ENCODE measurements around the gene BICRA.

The BICRA gene

DNA sequence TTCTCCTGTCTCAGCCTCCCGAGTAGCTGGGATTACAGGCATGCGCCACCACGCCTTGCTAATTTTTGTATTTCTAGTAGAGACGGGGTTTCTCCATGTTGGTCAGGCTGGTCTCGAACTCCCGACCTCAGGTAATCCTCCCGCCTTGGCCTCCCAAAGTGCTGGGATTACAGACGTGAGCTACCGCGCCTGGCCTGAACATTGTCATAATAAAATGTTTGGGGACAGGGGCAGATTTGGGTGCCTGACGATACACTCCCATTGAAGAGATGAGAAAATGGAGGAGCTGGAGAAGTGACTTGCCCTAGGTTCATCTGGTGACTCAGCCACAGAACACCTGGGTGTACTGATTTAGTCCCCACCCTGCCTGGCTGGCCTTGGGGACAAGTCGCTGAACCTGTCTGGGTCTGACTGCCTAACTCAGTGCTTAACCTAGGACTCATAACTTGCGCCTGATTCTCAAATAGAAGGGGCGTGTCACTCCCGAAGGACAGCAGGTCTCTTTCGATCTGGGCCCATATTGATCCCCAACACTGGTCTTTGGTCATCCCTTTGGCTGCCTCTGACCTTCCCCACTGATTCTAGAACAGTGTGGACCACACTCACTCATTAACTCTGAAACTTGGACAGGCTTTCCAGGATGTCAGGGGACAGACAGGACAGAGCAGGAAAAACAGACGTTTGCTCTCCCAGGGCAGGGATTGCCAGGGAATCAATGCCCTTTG, 7.6 kb upstream of the BICRA start:
- no peak for DNase-seq

DNA sequence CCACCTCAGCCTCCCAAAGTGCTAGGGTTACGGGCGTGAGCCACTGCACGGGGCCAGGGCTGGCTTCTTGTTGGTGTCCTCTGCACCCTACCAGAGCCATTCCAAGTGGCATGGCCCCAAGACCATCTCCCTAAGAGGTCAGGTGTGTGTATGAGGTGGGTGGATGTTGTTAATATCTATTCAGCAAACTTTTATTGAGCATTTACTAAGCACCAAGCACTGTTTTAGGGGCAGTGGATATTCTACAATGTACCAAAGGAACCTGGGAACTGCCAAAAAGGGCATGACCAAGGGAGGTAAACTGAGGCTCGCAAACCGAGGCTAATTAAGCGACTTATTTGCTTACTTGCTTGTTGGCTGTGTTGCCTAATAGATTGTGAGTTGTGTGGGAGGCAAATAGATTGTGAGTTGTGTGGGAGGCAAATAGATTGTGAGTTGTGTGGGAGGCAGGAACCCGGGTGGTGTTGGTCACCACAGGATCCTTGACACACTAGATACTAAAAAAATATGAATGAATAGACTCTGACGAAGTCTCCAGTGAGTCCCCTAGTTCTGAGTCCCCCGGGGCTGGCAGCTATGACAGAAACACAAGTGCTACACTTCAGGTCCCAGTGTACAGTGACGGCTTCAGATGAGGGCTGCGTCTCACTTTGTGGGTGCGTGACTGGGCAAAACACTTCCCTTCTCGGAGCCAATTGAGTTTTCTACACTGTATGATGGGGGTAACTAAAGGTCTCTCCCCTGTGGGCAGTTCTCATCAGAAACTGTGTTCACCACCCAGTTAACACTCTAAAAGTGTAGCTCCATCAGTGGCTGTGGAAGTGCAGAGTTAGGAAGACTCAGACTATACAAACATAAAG, 5.0 kb upstream of the BICRA start:
- no peak for DNase-seq

DNA sequence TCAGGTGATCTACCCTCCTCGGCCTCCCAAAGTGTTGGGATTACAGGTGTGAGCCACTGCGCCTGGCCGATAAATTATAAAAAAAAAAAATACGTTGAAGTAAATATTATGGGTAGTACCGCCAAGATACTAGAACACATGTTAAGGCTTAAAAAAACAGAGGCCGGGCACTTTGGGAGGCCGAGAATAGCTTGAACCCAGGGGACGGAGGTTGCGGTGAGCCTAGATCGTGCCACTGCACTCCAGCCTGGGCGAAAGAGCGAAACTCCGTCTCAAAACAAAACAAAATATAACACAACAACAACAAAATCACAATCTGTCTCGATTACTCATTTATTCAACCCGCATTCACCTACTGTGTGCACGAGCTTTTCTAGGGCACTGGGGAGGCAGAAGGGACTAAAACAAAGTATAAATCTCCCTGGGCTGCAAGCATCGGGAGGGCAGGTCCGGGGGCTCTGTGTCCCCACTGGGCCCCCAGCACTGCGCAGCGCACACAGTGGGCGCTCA, 1.3 kb upstream of the BICRA start:
- no peak for DNase-seq

DNA sequence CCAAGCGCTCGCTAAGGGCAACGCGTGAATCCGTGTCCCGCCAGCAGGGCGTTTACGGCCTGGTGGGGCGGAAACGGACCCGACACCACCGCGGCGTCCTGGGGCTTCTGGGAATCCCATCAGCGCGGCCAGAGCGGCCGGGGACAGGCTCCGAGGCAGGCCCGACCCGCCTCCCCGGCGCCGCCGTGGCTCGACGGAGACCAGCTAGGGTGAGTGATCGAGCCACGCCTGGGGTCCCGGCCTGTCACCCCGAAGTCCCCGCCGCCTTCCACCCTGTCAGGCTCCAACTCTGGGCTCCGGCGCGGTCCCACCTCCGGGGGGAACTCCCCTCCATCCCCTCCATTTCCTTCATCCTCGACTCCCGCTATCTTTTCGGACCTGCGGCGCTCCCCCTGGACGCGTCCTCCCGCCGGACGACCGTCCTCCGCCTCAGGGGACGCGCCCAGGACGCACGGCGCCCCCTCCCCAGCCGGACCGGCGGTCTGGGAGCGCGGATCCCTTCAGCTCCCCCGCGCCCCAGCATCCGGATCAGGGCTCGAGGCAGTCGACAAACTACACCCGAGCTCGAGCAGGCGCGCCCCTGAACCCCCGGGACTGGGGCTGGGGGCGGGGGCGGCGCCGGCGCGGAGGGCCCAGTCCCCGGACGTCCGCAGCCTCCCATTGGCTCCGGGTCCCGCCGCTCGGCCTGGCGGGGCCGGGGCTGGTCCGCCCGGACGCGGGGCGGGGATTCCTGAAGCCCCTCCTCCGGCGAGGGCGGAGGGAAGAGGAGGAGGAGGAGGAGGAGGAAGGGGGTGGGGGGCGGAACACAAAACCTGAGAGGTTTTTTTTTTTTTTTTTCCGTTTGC, 638 bp upstream of the BICRA start:
- DNase-seq: peak; percentile 91

DNA sequence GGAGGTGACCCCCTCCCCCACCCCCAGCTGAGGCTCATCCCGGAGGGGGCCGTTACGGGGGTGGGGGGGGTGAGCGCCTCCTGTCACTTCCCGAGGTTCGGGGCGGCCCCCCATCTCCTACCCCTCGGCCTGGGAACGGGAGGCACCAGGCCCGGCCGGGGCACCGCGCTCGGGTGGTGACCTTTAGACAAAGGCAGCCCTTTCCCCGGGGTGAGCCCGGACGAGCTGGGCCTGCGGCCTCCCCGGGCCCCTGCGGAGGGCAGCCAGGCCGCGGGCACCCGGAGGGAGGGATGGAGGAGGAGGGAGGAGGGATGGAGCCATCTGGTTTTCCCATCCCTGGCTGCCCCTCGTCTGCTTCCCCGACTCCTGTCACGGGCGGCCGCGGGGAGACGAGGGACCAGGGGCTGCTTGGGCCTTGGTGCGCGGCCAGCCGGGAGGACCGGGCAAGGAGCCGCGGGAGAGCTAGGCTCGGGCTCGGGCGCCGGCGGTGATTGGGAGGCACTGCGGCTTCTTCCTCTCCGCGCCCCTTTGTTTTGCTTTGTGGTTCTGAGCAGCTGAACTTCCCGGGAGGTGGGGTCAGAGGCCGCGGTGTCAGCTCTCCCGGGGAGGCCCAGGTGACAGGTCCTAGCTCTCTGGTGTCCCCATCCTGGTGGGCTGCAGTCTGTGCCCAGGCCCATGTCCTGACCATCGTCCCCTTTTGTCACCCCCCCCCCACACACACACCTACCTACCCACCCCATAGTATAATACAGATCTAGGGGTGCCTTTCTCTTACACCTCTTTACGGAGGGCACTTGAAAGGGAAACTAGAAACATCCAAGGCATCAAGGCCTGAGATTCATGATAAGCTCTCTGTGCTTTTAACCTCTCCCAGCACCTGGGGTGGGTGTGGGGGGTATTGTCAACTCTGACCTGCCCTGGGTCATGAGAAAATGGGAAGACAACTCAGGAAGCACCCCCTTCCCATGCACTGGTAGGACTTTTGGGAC, 1.3 kb downstream of the BICRA start:
- DNase-seq: no peak

DNA sequence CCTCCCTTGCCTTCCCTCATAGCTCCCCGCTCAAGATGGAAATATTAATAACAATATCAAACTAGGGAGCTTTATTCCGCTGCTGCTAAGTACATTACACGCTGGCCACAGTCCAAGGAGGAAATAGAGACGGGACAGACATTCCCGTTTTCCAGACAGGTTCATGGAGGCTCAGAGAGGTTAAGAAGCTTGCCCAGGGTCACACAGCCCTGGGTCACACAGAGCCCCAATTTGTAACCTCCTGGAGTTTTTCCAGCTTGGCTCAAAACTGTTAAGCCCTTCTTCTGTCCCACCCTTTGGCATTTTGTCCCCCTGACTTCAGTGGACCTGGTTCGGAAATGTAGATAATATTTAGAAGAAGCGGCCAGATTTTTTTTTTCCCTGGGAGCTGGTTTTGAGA, 2.0 kb downstream of the BICRA start:
- no peak for DNase-seq

DNA sequence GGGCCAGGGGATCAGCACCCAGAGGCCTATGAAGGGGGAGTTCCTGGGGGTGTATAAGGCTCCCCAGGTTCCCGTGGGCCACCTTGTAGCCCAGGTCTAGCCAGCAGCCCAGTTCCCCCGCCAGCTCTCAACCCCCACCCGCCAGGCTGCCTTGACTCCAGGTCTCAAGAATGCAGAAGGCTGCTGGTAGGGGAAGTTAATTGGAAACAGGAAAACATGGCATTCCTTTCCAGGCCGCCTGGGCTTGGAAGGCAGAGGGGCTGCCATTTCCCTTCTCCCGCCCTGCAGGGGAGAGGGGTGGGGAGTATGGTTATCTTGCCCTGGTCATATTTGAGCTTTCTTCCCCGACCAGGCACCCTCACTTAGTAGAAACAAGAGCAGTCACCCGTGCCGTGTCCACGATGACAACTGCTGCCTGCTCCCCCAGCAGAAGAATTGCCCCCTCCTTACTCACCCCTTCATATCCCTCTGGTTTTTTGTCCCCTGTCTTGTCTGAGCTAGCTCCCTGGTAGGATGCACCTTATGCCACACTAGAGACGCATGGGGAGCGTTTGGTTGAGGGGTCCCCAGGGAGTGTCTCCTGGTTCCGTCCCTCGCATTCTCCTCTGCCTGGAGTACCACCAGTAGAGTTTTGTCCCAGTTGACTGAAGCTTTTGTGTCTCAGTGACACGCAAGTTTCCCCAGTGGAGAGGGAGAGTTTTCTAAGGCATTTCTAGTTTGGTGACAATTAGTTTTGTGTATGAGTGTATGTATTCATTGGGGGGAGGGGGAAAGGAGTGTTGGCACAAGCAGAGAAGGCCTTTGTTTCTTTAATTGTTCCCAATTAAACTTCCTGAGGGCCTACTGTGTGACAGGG, 4.5 kb downstream of the BICRA start:
- peak; percentile 43 for DNase-seq

DNA sequence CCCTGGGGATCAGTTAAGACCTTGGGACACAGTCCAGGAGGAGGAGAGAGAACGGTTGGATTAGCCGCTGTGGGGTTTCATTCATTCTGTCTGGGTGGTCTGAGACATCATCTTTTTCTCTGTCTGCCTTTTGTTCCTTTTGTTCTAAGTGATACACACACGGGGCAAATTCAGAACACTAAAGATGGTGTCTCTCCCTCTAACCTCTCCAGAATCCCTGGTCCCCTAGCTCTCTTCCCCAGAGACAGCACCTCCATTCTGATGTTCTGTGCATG, 5.0 kb downstream of the BICRA start:
- no peak for DNase-seq

DNA sequence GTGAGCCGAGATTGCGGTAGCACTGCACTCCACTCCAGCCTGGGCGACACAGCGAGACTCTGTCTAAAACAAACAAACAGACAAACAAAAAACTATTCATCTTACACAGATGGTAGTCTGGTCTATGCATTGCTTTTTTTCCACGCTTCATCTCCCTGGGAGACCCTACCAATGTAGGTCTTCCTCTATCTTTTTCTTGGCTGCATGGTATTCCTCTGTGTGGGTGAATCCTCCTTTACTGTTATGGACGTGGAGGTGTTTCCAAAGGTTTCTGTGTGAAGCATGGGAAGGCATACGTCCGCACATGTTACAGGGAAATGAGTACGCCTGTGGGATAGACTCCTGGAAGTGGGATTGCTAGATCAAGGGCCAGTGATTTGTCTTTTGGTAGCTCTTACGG, 5.6 kb downstream of the BICRA start:
- no peak for DNase-seq

DNA sequence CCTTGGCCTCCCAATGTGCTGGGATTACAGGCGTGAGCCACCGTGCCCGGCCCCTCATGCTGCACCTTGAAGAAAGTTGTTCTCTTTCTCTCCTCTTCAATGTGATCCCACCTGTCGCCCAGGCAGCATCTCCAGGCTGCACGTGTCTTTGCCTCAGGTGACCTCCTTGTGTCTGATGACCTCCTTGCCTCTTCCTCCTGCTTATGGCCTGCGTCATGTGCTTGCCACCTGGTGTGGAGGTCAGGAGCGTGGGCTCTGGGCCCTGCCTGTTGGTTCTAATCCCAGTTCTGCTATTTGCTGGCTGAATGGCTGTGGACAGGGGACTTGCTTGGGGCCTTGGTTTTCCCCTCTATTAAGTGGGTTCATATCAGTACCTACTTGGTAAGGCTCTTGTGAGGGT, 6.3 kb downstream of the BICRA start:
- no peak for DNase-seq

DNA sequence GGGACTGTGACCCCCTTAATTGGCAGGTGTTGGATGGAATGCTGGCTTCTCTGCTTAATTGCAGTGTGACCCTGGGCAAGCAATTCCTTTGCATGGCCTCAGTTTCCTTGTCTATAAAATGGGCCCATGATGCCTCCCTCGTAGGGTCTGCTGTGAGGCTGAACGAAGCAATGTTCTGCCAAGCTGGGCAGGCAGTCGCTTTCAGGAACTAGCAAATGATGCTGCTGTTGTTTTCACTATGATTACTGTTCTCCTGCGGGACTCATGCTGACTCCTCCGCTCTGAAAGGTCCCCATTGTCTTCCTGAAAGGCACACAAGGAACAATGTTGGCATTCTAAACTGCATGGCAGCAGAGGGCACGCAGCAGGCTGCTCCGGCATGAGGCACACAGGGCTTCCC, 6.8 kb downstream of the BICRA start:
- DNase-seq: no peak

DNA sequence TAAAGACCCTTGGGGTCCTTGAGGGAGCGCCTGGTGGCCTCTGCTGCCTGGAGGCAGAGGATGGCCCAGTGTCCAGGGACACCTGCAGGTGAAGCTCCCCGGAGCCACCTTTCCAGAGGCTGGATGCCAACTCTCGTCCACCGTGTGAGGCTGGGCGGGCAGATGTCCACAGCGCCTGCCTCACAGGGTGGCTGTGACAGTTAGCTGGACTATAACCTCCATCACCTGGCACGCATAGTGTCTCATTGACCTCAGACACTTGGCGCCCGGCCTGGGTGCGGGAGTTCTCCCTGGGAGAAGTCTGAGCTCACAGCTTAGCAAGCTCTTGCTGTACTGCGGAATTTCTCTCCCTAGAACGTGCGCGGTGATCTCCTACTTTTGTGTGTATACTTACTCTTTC, 9.8 kb downstream of the BICRA start:
- DNase-seq: no peak

DNA sequence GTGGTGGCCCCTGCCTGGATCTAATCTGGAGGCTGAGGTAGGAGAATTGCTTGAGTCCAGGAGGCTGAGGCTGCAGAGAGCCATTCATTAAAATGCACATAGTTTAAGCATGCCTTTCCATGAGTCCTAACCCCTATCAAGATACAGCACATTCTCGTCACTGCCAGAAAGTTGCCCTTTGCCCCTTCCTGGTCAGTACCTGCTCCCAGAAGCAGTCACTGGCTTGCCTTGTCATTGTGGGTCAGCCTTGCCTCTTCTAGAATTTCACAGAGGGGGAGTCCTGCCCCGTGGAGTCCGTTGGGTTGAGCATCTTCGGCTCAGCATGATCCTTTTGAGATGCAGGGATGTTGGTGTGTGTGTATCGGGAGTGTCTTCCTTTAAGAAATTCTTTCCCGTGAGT, 10.8 kb downstream of the BICRA start:
- DNase-seq: no peak

DNA sequence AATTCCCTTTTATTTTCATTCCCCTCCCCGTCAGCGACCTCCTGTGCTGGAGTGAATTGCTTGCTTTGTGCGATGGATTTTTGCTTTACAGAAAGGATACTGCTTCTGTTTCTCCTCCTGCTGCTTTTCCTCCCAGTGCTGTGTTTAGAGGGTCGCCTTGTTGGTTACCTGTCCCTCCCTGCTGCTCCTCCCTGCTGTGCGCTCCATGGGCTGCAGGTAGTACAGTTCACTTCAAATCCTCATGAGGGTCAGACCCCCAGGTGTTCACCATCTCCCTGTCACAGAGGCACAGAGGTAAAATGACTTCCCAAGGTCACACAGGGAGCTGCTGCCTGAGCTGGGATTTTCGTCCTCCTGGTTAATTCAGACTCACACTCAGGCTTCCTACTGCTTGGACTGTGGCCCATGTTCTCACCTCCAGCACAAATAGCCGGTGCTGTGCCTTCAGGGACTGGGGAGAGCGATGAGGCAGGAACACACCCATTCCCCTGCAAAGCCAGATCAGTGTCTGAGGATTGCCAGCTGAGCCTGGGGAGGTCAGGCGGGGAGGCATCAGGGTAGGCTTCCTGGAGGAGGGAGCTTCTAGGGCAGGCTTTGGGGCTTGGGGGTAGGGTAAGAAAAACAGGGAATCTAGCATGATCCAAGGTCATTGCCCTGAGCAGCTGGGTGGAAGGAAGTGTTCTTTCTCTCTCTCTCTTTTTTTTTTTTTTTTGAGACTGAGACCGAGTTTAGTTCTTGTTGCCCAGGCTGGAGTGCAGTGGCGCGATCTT, 14.4 kb downstream of the BICRA start:
- no peak for DNase-seq

DNA sequence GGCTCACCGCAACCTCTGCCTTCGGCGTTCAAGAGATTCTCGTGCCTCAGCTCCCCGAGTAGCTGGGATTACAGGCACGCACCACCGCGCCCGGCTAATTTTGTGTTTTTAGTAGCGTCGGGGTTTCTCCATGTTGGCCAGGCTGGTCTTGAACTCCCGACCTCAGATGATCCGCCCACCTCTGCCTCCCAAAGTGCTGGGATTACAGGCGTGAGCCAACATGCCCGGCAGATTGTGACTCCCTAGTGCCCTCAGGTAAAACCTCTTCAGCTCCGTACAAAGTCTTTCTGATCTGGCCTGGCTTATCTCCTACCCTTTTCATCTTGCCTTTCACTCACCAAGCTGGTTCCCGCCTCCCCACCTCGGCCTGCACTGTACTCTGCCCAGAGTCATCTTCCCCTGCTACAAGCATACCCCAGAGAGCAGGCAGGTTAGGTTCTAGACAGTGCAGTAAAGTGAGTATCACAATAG, 15.0 kb downstream of the BICRA start:
- DNase-seq: no peak

DNA sequence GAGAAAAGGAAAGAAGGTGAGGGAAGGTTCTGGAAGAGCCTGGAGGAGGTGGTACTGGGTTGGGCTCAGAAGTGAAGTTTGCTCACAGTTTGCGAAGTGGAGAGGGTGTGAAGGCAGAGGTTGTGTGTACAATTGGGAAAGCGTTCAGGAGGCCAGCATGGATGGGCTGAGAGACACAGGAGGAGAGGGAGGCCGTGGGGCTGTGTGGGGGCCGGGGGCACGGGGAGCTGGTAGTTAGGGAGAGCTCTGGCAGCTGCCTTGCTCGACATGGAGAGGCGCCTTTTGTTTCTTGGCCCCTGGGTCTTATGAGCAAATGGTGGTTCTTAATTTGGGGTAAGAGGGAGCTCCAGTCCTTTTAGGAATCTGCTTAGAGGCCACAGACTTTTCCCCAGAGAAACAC, 16.7 kb downstream of the BICRA start:
- no peak for DNase-seq

DNA sequence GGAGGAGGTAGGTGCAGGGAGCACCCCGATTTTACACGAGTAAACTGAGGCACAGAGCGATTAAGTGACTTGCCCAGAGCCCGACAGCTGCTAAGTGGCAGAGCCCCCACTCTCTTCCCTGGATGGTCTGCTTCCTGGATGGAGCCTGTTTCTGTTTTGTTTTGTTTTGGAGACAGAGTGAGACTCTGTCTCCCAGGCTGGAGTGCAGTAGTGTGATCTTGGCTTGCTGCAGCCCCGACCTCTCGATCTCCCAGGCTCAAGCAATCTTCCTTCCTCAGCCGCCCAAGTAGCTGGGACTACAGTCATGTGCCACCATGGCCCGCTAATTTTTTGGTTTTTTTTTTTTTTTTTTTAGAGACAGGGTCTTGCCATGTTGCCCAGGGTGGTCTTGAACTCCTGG, 17.3 kb downstream of the BICRA start:
- DNase-seq: no peak

DNA sequence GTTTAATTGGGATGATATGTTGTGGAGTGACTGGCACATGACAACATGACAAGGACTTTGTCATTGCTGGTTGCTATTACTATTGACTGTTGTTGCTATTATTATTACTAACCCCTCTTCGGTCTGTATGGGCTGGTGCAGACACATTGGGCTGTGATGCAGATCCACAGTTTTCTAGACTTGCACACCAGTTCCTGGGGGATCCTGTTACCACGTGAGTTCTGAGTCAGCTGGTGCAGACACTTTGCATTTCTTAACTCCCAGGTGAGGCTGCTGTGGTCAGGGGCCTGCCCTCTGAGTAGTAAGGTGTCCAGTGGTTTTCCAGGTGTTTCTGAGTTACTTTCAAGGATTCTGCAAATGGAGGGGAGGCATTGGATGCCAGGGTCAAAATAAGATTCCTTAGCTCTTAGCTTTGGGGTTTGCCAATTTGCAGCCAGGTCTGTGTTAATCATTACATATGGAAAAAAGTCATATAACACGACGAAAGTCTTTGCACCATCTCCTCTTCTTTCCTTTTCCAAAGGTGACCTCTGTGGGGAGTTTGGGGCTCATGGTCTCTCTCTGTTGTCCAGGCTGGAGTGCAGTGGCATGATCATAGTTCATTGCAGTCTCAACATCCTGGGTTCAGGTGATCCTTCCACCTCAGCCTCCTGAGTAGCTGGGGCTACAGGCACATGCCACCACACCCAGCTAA, 19.3 kb downstream of the BICRA start:
- DNase-seq: no peak

DNA sequence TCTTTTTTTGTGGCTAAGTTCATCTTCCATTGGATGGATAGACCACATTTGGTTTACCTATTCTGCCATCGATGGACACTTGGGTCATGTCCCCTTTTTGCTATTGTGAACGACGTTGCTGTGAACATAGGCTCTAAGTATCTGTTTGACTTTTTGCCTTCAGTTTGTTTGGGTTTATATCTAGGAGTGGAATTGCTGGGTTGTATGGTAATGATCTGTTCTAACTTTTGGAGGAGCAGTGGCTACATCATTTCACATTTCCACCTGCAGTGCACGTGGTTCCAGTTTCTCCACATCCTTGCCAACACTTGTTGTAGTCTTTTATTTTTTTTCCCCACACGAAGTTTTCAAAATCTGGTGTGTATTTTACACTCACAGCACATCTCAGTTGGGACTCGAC, 21.7 kb downstream of the BICRA start:
- no peak for DNase-seq
